SK-N-MC (cell line): ENCODE data around the gene CLTCL1.

Source experiments
- DNase-seq: peaks from one replicate; pipeline ENCODE4 v3.0.0-alpha.2; 2011; ENCODE audit warnings: low read depth, low spot score
- H3K27ac ChIP-seq: fragments of 200-600 bp; sonication (generic); 2 replicates; pipeline ENCODE4 v1.5.1; 2016; ENCODE audit warnings: mixed run types
- H3K36me3 ChIP-seq: fragments of 200-600 bp; sonication (generic); 2 replicates; pipeline ENCODE4 v1.6.1; 2017; ENCODE audit warnings: antibody characterized with exemption, low read length, mixed read lengths; ENCODE audit not compliant: insufficient read depth
- H3K4me3 ChIP-seq: fragments of 200-600 bp; sonication (generic); 2 replicates; pipeline ENCODE4 v1.5.1; 2016
- H3K9ac ChIP-seq: fragments of 200-600 bp; sonication (generic); 2 replicates; pipeline ENCODE4 v1.8.0; 2017; ENCODE audit warnings: mixed run types, mixed read lengths; ENCODE audit not compliant: insufficient read length
- H3K9me3 ChIP-seq: fragments of 200-600 bp; sonication (generic); 2 replicates; pipeline ENCODE4 v1.6.1; 2017; ENCODE audit warnings: low read depth, mild to moderate bottlenecking, antibody characterized with exemption, low read length, moderate library complexity, mixed read lengths
- EZH2 ChIP-seq: fragments of 200-600 bp; sonication (generic); IDR thresholded peaks from one replicate; pipeline ENCODE4 v1.6.1; 2017; ENCODE audit warnings: antibody characterized with exemption
- FOXP2 ChIP-seq: optimal IDR thresholded peaks from 2 replicates; pipeline ENCODE3; 2011; ENCODE audit warnings: mild to moderate bottlenecking, moderate library complexity; ENCODE audit not compliant: insufficient read depth; ENCODE audit errors: extremely low read length, control extremely low read depth
- POLR2AphosphoS5 ChIP-seq: IDR thresholded peaks from 2 replicates; pipeline ENCODE4 v1.6.1; 2012; ENCODE audit warnings: mild to moderate bottlenecking, low read depth, low read length, borderline replicate concordance

CLTCL1 gene

DNA sequence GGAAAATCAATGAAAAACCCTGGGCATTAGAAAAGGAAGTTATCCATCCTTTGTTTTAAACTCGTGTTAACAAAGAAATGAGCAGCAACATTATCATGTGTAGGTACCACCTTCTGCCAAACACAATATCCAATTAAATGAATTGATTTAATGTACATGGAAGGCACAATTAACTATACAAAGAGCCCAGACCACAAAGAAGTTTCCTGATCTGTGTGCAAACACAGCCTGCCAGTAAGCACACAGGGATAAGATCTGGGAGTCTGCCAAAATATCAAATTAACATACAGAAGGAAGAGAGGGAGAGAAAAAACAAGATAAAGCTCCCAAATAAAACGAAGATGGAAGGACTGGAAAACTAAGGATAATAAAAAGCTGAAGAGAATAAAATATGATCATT lies 58.9 kb downstream of the CLTCL1 start:
- Histone ChIP-seq H3K27ac (no peak overlapping the region), H3K36me3 (no peaks in the 10 kb centered on the region), H3K9me3 (no peaks in the 10 kb centered on the region), H3K4me3 (no peak overlapping the region), H3K9ac (no peak overlapping the region)
- no peak for DNase-seq
- TF ChIP-seq FOXP2 (no peak), EZH2 (no peak), POLR2AphosphoS5 (no peak)

DNA sequence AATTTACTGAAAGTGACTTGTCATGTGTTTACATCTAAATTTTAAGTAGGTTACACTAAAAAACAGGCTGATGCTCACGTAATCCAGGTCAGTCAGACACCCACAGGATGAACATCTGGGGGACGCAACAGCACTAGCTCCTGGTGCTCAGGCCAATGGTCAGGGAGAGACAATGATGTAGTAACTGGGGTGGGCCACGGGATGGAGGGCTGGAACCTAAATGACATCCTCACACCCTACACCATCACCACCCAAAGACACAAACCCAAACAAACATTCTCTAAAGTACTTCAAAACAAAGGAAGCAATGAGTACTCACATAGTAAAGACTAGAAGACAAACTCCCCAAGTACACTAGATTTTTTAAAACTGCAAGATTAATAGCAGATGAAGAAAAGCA lies 59.5 kb downstream of the CLTCL1 start:
- Histone ChIP-seq H3K9ac (no peak overlapping the region), H3K4me3 (no peak overlapping the region), H3K27ac (no peak overlapping the region), H3K36me3 (no peaks in the 10 kb centered on the region), H3K9me3 (no peaks in the 10 kb centered on the region)
- no peak for DNase-seq
- TF ChIP-seq EZH2 (no peak), POLR2AphosphoS5 (no peak), FOXP2 (no peak)

DNA sequence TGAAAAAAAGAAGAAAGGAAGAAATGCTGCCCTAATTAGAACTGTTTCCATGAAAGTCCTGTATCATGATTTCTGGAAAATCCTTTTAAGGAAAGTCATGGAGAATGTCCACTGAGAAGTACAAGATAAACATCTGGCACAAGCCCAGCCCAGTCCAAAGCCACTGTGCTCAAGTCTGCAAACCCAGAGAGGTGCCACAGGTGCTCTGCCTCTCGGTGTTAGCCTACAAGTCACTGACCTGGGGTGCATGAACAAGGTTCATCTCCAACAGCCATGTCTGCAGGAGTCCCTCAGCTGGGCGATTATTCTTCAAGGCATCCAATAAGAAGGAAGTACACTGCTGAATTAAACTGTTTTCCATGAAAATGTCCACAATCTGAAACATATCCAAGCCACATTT lies 61.9 kb downstream of the CLTCL1 start:
- no peak for DNase-seq
- Histone ChIP-seq H3K9me3 (no peaks in the 10 kb centered on the region), H3K27ac (no peak overlapping the region), H3K36me3 (no peaks in the 10 kb centered on the region), H3K4me3 (no peak overlapping the region), H3K9ac (no peak overlapping the region)
- no peak for TF ChIP-seq POLR2AphosphoS5
- TF ChIP-seq EZH2 = no peak
- no peak for TF ChIP-seq FOXP2

- Histone ChIP-seq H3K9me3 (no peaks in the 10 kb centered on the region), H3K27ac (no peak overlapping the region), H3K9ac (no peak overlapping the region), H3K4me3 (no peak overlapping the region), H3K36me3 (no peaks in the 10 kb centered on the region)
- DNase-seq = no peak
- no peak for TF ChIP-seq POLR2AphosphoS5
- TF ChIP-seq FOXP2 = no peak
- no peak for TF ChIP-seq EZH2
These were observed 63.3 kb downstream of the CLTCL1 start for GRCh38 chr22:19228179-19228578.

DNA sequence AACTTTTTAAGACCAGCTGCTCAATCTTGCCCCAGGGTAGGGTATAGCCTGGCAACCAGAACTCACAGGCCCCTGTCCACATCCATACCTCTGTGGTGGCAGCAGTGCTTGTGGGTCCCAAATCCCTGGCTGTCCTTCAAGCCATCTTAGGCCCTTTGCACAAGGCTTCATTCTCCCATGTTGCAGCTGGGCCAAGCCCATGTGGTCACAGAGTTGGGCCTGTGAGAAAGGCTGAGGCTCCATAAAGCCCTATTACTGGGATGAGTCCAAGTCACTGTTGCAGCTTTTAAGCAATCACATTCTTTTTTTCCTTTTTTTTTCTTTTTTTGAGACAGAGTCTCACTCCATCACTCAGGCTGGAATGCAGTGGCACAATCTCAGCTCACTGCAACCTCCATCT lies 65.1 kb downstream of the CLTCL1 start:
- TF ChIP-seq FOXP2 = no peak
- TF ChIP-seq EZH2 = no peak
- TF ChIP-seq POLR2AphosphoS5 = no peak
- no peak for DNase-seq
- H3K27ac ChIP-seq = no peak overlapping the region
- no peaks in the 10 kb centered on the region for H3K36me3 ChIP-seq
- H3K9me3 ChIP-seq = no peaks in the 10 kb centered on the region
- H3K9ac ChIP-seq = no peak overlapping the region
- no peak overlapping the region for H3K4me3 ChIP-seq

DNA sequence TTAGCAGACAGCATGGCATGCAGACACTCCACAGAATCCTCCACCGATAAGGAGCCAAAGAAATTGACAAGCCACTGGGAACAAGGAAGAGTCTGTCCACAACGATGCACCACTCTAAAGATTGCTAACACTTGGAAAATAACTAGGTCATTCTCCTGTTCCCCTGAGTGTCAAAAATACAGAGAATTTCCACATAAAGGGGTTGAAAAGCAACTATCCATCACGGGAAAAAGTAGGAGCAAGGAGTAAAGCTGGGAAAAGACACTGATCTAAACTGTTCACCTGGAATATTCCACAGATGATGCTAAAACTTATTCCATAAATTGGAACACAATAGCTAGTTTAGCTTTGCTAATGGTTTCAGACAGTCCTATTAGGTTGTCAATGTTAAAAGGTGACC lies 66.0 kb downstream of the CLTCL1 start:
- DNase-seq = no peak
- TF ChIP-seq EZH2 (no peak), POLR2AphosphoS5 (no peak), FOXP2 (no peak)
- no peak overlapping the region for H3K4me3 ChIP-seq
- no peaks in the 10 kb centered on the region for H3K9me3 ChIP-seq
- H3K9ac ChIP-seq = no peak overlapping the region
- H3K27ac ChIP-seq = no peak overlapping the region
- H3K36me3 ChIP-seq = no peaks in the 10 kb centered on the region

DNA sequence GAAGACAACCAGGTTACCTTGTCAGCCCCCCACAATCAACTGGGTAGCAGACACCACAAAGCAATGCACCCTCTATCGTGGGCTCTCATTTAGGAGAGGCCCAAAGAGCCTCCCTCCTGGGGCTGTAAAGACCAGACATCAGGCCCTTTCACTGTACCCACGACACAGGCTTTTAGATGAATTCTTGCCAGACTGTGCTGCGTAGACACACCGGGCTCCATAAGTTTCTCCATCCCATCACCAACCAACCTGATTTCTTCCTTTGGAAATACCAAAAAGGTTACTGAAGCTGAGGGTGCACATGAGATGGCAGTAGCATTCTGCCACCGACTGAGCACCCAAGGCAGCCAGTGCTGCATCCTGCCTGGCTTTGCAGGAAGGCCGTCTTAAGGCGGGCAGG lies 66.5 kb downstream of the CLTCL1 start:
- H3K9me3 ChIP-seq = no peaks in the 10 kb centered on the region
- H3K9ac ChIP-seq = no peak overlapping the region
- TF ChIP-seq FOXP2 = no peak
- no peak overlapping the region for H3K27ac ChIP-seq
- no peak overlapping the region for H3K4me3 ChIP-seq
- no peaks in the 10 kb centered on the region for H3K36me3 ChIP-seq
- no peak for DNase-seq

- H3K36me3 ChIP-seq = no peaks in the 10 kb centered on the region
These were observed 67.0 kb downstream of the CLTCL1 start for GRCh38 chr22:19224557-19224956.

DNA sequence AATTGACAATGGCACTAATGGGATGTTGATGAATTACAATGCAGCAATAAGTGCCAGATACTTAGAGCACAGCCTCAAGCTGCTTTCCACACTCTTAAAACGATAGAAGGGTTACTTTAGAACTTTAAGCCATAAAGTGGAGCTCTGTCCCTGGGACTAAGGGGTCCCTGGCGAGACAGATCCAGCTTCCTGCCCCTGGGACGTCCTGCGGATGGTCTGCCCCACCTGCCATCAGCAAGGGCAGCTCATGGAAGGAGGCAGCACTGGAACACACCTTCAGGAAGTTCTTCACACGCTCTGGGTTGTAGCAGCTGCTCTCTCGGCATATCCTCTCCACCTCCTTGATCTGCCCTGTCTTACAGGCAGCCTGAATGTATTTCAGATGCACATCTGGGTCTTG lies 67.9 kb downstream of the CLTCL1 start:
- TF ChIP-seq POLR2AphosphoS5 (no peak), EZH2 (no peak), FOXP2 (no peak)
- Histone ChIP-seq H3K4me3 (no peak overlapping the region), H3K9ac (no peak overlapping the region), H3K9me3 (no peaks in the 10 kb centered on the region), H3K36me3 (no peaks in the 10 kb centered on the region), H3K27ac (no peak overlapping the region)
- no peak for DNase-seq

More at GRCh38 chr22:19224557-19224956, 67.0 kb downstream of the CLTCL1 start:
- H3K4me3 ChIP-seq = no peak overlapping the region
- no peaks in the 10 kb centered on the region for H3K9me3 ChIP-seq
- no peak for DNase-seq
- no peak overlapping the region for H3K27ac ChIP-seq
- TF ChIP-seq EZH2 = no peak
- TF ChIP-seq FOXP2 = no peak
- no peak for TF ChIP-seq POLR2AphosphoS5
- H3K9ac ChIP-seq = no peak overlapping the region
